Mucosa of gallbladder (tissue), 1 donor: ENCODE results near the gene HSD17B2. TPM values are rescaled to one million over a fixed set of nuclear protein-coding genes. Genes with fewer than 3 reads are reported as not detected.
"Not testable (repeated sequence)": the region's sequence is repeated elsewhere in the genome, so short reads cannot be mapped to it uniquely, and the experiment has no call there.

Source experiments
- DNase-seq: peaks from one replicate; pipeline ENCODE4 v3.0.0-alpha.2; 2020; ENCODE audit warnings: low spot score
- total RNA-seq: library from RNA; stranded (reverse); gene quantifications from one replicate; pipeline ENCODE4 v1.2.1, GENCODE V29; 2021
- donor health status: DM: no; HTN: no; CAD: no.

The HSD17B2 gene
- 114 TPM for total RNA-seq

- peak; percentile 82 for DNase-seq
Observed at GRCh38 chr16:82034981-82035612, at the start of gene HSD17B2. TSS of gene HSD17B2 (plus strand) at chr16:82035253. CDS start at chr16:82035425, 172 bp downstream.

GRCh38 chr16:81987121-81987520, 47.9 kb upstream of the HSD17B2 start:
- DNase-seq, result no peak

GRCh38 chr16:81987706-81988105, 47.3 kb upstream of the HSD17B2 start:
- no peak for DNase-seq

GRCh38 chr16:81992859-81993258, 42.2 kb upstream of the HSD17B2 start:
- no peak for DNase-seq

- DNase-seq, result no peak
Observed at GRCh38 chr16:81994485-81994884, 40.6 kb upstream of the HSD17B2 start.

GRCh38 chr16:81995651-81996050, 39.4 kb upstream of the HSD17B2 start:
- DNase-seq, result no peak

- peak; percentile 18 for DNase-seq
Observed at GRCh38 chr16:81996664-81997509, 38.2 kb upstream of the HSD17B2 start.

- peak; percentile 51 for DNase-seq
Observed at GRCh38 chr16:81997738-81998137, 37.3 kb upstream of the HSD17B2 start.

GRCh38 chr16:82002831-82003230, 32.2 kb upstream of the HSD17B2 start:
- DNase-seq, result no peak

- no peak for DNase-seq
Observed at GRCh38 chr16:82004601-82005000, 30.5 kb upstream of the HSD17B2 start.

- DNase-seq, result no peak
Observed at GRCh38 chr16:82005027-82005830, 29.8 kb upstream of the HSD17B2 start.

GRCh38 chr16:82006036-82006435, 29.0 kb upstream of the HSD17B2 start:
- DNase-seq, result no peak

GRCh38 chr16:82007189-82007588, 27.9 kb upstream of the HSD17B2 start:
- no peak for DNase-seq

GRCh38 chr16:82008957-82009592, 26.0 kb upstream of the HSD17B2 start:
- no peak for DNase-seq

- DNase-seq, result not testable (repeated sequence)
Observed at GRCh38 chr16:82009789-82010188, 25.3 kb upstream of the HSD17B2 start.

GRCh38 chr16:82010649-82011048, 24.4 kb upstream of the HSD17B2 start:
- DNase-seq, result no peak

GRCh38 chr16:82011199-82011641, 23.8 kb upstream of the HSD17B2 start, which contains the start of gene SDR42E1:
TSS of gene SDR42E1 (minus strand) at chr16:82011470. CDS start at chr16:82000858, 10,612 bp downstream.
- peak; percentile 69 for DNase-seq

- no peak for DNase-seq
Observed at GRCh38 chr16:82013139-82013538, 21.9 kb upstream of the HSD17B2 start.

GRCh38 chr16:82016263-82016662, 18.8 kb upstream of the HSD17B2 start:
- peak; percentile 42 for DNase-seq

- DNase-seq, result no peak
Observed at GRCh38 chr16:82016964-82017363, 18.1 kb upstream of the HSD17B2 start.

- DNase-seq, result no peak
Observed at GRCh38 chr16:82017911-82018568, 17.0 kb upstream of the HSD17B2 start.
